Panc1 (cell line): ENCODE measurements around the gene IFNAR2. TPM values are rescaled to one million over a fixed set of nuclear protein-coding genes. Genes with fewer than 3 reads are reported as not detected.
"Not testable (repeated sequence)": the region's sequence is repeated elsewhere in the genome, so short reads cannot be mapped to it uniquely, and the experiment has no call there.

Experiments used
- ATAC-seq: fragments of 200-7000 bp; cut with Tn5 transposase; 2 replicates; pipeline ENCODE4 v1.9.1; 2020; ENCODE audit warnings: mild to moderate bottlenecking, moderate library complexity
- BruUV-seq: library from RNA; stranded (reverse); fragments of 400-500 nt; replicated peaks from 2 replicates; lab custom pipeline; 2021; lab: Mats Ljungman, UMichigan
- CTCF ChIA-PET: fragments of 300-600 bp; sonication (Branson Sonifier 250); formaldehyde crosslinking; loops from one replicate; lab custom pipeline; 2022; ENCODE audit warnings: antibody characterized with exemption; lab: Charles Lee
- POLR2A ChIA-PET: fragments of 300-600 bp; sonication (Branson Sonifier 250); formaldehyde crosslinking; loops from one replicate; lab custom pipeline; 2022; ENCODE audit warnings: antibody characterized with exemption; lab: Charles Lee
- DNase-seq: peaks from one replicate; pipeline ENCODE4 v3.0.0-alpha.2; 2010; ENCODE audit warnings: low read depth, low spot score
- H3K27ac ChIP-seq: 2 replicates; pipeline ENCODE4 v1.5.1; 2011; ENCODE audit warnings: mild to moderate bottlenecking, low read length, inconsistent platforms
- H3K27me3 ChIP-seq: fragments of 200-500 bp; sonication (Bioruptor generic); 2 replicates; pipeline ENCODE4 v1.6.0; 2014; ENCODE audit warnings: low read length, inconsistent platforms; ENCODE audit not compliant: control insufficient read depth, insufficient read depth
- H3K36me3 ChIP-seq: fragments of 200-500 bp; sonication (Bioruptor generic); 2 replicates; pipeline ENCODE4 v1.5.1; 2014; ENCODE audit warnings: inconsistent platforms, mild to moderate bottlenecking, low read length, moderate library complexity; ENCODE audit not compliant: control insufficient read depth, insufficient read depth
- H3K4me1 ChIP-seq: 2 replicates; pipeline ENCODE4 v1.5.1; 2011; ENCODE audit warnings: inconsistent platforms, mild to moderate bottlenecking, low read length, moderate library complexity; ENCODE audit not compliant: control insufficient read depth, insufficient read depth
- H3K4me3 ChIP-seq, 2 experiments: 2 replicates each; pipeline ENCODE4 v1.5.1; 2011 to 2012; ENCODE audit warnings: low read depth in 2 of 2, low read length in 2 of 2, mild to moderate bottlenecking in 2 of 2, inconsistent platforms in 1 of 2, moderate library complexity in 1 of 2
- H3K9me3 ChIP-seq: fragments of 200-500 bp; sonication (Bioruptor generic); 2 replicates; pipeline ENCODE4 v1.5.1; 2014; ENCODE audit warnings: low read depth, mild to moderate bottlenecking, inconsistent platforms, low read length, moderate library complexity; ENCODE audit not compliant: control insufficient read depth, insufficient read depth
- POLR2AphosphoS5 ChIP-seq: IDR thresholded peaks from 2 replicates; pipeline ENCODE4 v1.6.1; 2012; ENCODE audit warnings: mild to moderate bottlenecking, low read depth, low read length, moderate library complexity
- SIN3A ChIP-seq: IDR thresholded peaks from 2 replicates; pipeline ENCODE4 v1.6.1; 2012; ENCODE audit warnings: low read depth, mild to moderate bottlenecking, low read length, moderate library complexity, borderline replicate concordance; ENCODE audit not compliant: insufficient read depth
- TCF7L2 ChIP-seq: IDR thresholded peaks from 2 replicates; pipeline ENCODE4 v1.6.1; 2011; ENCODE audit warnings: mild to moderate bottlenecking, low read depth, low read length, inconsistent platforms
- in situ Hi-C: cut with HindIII; loops from 2 replicates; pipeline ENCODE4 v1.10.0; 2016; ENCODE audit warnings: low sequenced_read_pairs, low pct_unique_long_range_greater_than_20kb
- intact Hi-C: fragments of 100-400 bp; cut with micrococcal nuclease; formaldehyde crosslinking; loops from one replicate; pipeline ENCODE4 v1.10.0; 2022; ENCODE audit not compliant: unreplicated experiment
- total RNA-seq: library from RNA; stranded (reverse); gene quantifications from one replicate; pipeline ENCODE4 v1.2.1, GENCODE V29; 2021; ENCODE audit not compliant: unreplicated experiment
- TF ChIP-seq, protein P1 (sequence below), 2 experiments: IDR thresholded peaks; 2 replicates each; pipeline ENCODE4 v1.6.1; 2011 to 2012; ENCODE audit warnings: low read depth in 2 of 2, control low read depth in 1 of 2, low read length in 1 of 2, mild to moderate bottlenecking in 1 of 2, moderate library complexity in 1 of 2; ENCODE audit not compliant: insufficient read depth in 1 of 2
- TF ChIP-seq, protein P2 (sequence below): fragments of 450-650 bp; IDR thresholded peaks from 2 replicates; pipeline ENCODE4 v1.5.1; 2017; ENCODE audit warnings: mild to moderate bottlenecking

Gene IFNAR2
- total RNA-seq, 1 experiment from 2014 or later = 18.2 TPM

DNA sequence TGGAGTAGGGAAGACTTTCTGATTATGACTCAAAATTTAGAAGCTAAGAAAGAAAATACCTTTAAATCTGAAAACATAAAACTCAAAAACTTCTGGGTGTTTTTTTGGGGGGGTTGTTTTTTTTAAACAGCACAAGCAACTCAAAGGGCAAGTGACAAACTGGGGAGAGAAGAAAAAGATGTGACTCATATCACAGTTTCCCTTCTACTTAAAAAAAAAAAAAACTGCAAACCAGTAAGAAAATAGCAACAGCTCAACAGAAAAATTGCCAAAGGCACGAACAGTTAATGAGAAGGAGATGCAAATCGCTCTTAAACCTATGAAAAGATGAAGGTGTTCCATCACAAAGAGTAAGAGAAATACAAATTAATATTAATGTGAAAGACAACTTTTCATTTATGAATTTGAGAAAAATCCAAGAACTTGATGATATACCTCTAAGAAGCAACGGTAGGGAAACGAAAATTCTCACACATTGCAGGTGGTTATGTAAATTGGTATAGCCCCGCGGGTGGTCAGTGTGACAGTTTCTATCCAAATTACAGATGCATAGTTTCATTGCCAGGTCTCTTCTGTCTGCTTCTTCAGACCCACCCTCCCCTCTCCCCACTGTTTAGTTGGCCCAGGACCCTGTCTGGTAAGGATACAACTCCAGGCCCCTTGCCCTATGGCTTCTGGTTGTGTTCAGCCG is 9.0 kb downstream of the IFNAR2 start:
- Histone ChIP-seq H3K4me1 (no peaks in the 10 kb centered on the region), H3K27ac (no peak overlapping the region), H3K9me3 (no peaks in the 10 kb centered on the region), H3K27me3 (no peaks in the 10 kb centered on the region), H3K4me3 (no peak overlapping the region), H3K36me3 (no peaks in the 10 kb centered on the region; the same call in 1 of the 2 replicates)
- no peak for DNase-seq
- POLR2A ChIA-PET = interaction anchor here (0.6 kb wide), 2 partner anchors 215 to 462 kb away, joined by 6 to 7 read pairs; no protein-coding TSS in a partner anchor
- CTCF ChIA-PET = no interaction called here
- in situ Hi-C loops = no loop called here
- BruUV-seq = no TSS peak
- intact Hi-C loops = no loop called here
- TF ChIP-seq, protein P1, sequence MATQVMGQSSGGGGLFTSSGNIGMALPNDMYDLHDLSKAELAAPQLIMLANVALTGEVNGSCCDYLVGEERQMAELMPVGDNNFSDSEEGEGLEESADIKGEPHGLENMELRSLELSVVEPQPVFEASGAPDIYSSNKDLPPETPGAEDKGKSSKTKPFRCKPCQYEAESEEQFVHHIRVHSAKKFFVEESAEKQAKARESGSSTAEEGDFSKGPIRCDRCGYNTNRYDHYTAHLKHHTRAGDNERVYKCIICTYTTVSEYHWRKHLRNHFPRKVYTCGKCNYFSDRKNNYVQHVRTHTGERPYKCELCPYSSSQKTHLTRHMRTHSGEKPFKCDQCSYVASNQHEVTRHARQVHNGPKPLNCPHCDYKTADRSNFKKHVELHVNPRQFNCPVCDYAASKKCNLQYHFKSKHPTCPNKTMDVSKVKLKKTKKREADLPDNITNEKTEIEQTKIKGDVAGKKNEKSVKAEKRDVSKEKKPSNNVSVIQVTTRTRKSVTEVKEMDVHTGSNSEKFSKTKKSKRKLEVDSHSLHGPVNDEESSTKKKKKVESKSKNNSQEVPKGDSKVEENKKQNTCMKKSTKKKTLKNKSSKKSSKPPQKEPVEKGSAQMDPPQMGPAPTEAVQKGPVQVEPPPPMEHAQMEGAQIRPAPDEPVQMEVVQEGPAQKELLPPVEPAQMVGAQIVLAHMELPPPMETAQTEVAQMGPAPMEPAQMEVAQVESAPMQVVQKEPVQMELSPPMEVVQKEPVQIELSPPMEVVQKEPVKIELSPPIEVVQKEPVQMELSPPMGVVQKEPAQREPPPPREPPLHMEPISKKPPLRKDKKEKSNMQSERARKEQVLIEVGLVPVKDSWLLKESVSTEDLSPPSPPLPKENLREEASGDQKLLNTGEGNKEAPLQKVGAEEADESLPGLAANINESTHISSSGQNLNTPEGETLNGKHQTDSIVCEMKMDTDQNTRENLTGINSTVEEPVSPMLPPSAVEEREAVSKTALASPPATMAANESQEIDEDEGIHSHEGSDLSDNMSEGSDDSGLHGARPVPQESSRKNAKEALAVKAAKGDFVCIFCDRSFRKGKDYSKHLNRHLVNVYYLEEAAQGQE (IDR thresholded peaks at IDR 0.05; ENCODE audit: insufficient read depth in 1 of 2, low read depth in 2 of 2, low read length in 1 of 2) = no peak
- TF ChIP-seq POLR2AphosphoS5 (no peak), SIN3A (no peak), TCF7L2 (no peak)
- TF ChIP-seq, protein P2, sequence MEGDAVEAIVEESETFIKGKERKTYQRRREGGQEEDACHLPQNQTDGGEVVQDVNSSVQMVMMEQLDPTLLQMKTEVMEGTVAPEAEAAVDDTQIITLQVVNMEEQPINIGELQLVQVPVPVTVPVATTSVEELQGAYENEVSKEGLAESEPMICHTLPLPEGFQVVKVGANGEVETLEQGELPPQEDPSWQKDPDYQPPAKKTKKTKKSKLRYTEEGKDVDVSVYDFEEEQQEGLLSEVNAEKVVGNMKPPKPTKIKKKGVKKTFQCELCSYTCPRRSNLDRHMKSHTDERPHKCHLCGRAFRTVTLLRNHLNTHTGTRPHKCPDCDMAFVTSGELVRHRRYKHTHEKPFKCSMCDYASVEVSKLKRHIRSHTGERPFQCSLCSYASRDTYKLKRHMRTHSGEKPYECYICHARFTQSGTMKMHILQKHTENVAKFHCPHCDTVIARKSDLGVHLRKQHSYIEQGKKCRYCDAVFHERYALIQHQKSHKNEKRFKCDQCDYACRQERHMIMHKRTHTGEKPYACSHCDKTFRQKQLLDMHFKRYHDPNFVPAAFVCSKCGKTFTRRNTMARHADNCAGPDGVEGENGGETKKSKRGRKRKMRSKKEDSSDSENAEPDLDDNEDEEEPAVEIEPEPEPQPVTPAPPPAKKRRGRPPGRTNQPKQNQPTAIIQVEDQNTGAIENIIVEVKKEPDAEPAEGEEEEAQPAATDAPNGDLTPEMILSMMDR = no peak
- no peak for ATAC-seq

DNA sequence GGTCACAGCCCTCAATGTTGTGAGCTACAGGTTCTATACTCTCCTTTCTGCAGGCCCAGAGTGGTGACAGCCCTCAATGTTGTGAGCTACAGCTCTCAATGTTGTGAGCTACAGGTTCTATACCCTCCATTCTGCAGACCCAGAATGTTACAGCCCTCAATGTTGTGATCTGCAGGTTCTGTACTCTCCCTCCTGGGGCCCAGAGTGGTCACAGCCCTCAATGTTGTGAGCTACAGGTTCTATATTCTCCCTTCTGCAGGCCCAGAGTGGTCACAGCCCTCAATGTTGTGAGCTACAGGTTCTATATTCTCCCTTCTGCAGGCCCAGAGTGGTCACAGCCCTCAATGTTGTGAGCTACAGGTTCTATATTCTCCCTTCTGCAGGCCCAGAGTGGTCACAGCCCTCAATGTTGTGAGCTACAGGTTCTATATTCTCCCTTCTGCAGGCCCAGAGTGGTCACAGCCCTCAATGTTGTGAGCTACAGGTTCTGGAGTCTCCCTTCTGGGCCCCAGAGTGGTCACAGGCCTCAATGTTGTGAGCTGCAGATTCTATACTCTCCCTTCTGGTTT is 9.9 kb downstream of the IFNAR2 start:
- in situ Hi-C loops, H3K27me3 ChIP-seq, CTCF ChIA-PET, ATAC-seq, H3K4me1 ChIP-seq, H3K27ac ChIP-seq, H3K9me3 ChIP-seq, H3K4me3 ChIP-seq, DNase-seq, H3K36me3 ChIP-seq, intact Hi-C loops, BruUV-seq: not testable (repeated sequence)
- POLR2A ChIA-PET = interaction anchor here (0.5 to 0.6 kb wide), 3 partner anchors 12 to 229 kb away, joined by 3 to 7 read pairs (median 3); no protein-coding TSS in a partner anchor

DNA sequence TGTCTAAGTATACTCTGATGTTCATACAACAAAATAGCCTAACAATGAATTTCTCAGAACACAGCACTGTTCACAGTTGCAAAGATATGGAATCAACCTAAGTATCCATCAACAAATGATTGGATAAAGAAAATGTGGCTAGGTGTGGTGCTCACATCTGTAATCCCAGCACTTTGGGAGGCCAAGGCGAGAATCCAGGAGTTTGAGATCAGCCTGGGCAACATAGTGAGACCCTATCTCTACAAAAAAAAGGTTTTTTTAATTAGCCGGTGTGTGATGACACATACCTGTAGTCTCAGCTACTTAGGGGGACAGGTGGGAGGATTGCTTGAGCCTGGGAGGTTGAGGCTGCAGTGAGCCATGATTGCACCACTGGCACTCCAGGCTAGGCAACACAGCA is 10.7 kb downstream of the IFNAR2 start:
- intact Hi-C loops = no loop called here
- ATAC-seq (no peak), DNase-seq (no peak)
- BruUV-seq = no TSS peak
- Histone ChIP-seq H3K4me1 (no peaks in the 10 kb centered on the region), H3K27ac (no peak overlapping the region), H3K4me3 (no peak overlapping the region), H3K27me3 (no peaks in the 10 kb centered on the region), H3K36me3 (no peaks in the 10 kb centered on the region; the same call in 1 of the 2 replicates), H3K9me3 (no peaks in the 10 kb centered on the region)
- CTCF ChIA-PET = interaction anchor here (0.7 kb wide), 1 partner anchor 13 kb away, joined by 4 read pairs; no protein-coding TSS in a partner anchor
- POLR2A ChIA-PET = no interaction called here
- in situ Hi-C loops = no loop called here
- TF ChIP-seq SIN3A (no peak), POLR2AphosphoS5 (no peak), TCF7L2 (no peak)
- TF ChIP-seq, protein P1 (IDR thresholded peaks at IDR 0.05; ENCODE audit: insufficient read depth in 1 of 2, low read depth in 2 of 2, low read length in 1 of 2) = no peak
- TF ChIP-seq, protein P2 = no peak
